Dermis microvascular lymphatic vessel endothelial cell (primary cell): ENCODE measurements around the gene FAAH. TPM values are rescaled to one million over a fixed set of nuclear protein-coding genes. Genes with fewer than 3 reads are reported as not detected.

Source experiments
- DNase-seq, 2 donors: peaks; one replicate each; pipeline versions ENCODE4 v3.0.0 to v3.0.0-alpha.2; 2010; ENCODE audit warnings: low read depth in 2 of 2
- total RNA-seq: library from RNA; depleted of rRNA; stranded (reverse); fragments of >200 nt; gene quantifications from 2 replicates; pipeline ENCODE4 v1.2.1, GENCODE V29; 2014

FAAH gene
- total RNA-seq, 1 donor from 2014 or later = 0.64 TPM

GRCh38 chr1:46401154-46401913 lies 7.2 kb downstream of the FAAH start:
- no peak for DNase-seq

- DNase-seq = peak; percentile 12
Observed at GRCh38 chr1:46401964-46402626, 8.0 kb downstream of the FAAH start.

GRCh38 chr1:46403916-46404315 lies 9.8 kb downstream of the FAAH start:
- DNase-seq = no peak

- DNase-seq = no peak
Observed at GRCh38 chr1:46404482-46405196, 10.5 kb downstream of the FAAH start.

GRCh38 chr1:46405197-46405555 lies 11.1 kb downstream of the FAAH start:
- DNase-seq = no peak

GRCh38 chr1:46405724-46406123 lies 11.6 kb downstream of the FAAH start:
- no peak for DNase-seq

GRCh38 chr1:46406881-46407608 lies 12.9 kb downstream of the FAAH start:
- no peak for DNase-seq

GRCh38 chr1:46407636-46408035 lies 13.5 kb downstream of the FAAH start:
- DNase-seq = no peak

GRCh38 chr1:46408356-46409062 lies 14.4 kb downstream of the FAAH start:
- DNase-seq = no peak

GRCh38 chr1:46409063-46409372 lies 14.9 kb downstream of the FAAH start:
- no peak for DNase-seq

- DNase-seq = no peak
Observed at GRCh38 chr1:46410156-46411009, 16.3 kb downstream of the FAAH start.

- DNase-seq = no peak
Observed at GRCh38 chr1:46411010-46411405, 16.9 kb downstream of the FAAH start.

GRCh38 chr1:46411601-46412341 lies 17.7 kb downstream of the FAAH start:
- DNase-seq = no peak

- DNase-seq = no peak
Observed at GRCh38 chr1:46412893-46413595, 18.9 kb downstream of the FAAH start.

GRCh38 chr1:46413596-46413985 lies 19.5 kb downstream of the FAAH start:
- no peak for DNase-seq

- DNase-seq = no peak
Observed at GRCh38 chr1:46415514-46415913, 21.4 kb downstream of the FAAH start.

- no peak for DNase-seq
Observed at GRCh38 chr1:46418976-46419375, 24.9 kb downstream of the FAAH start.

- DNase-seq = no peak
Observed at GRCh38 chr1:46420533-46420915, 26.4 kb downstream of the FAAH start.

- DNase-seq = no peak
Observed at GRCh38 chr1:46421739-46422138, 27.6 kb downstream of the FAAH start.
